Psoas muscle (tissue), 8 donors: Measurements from ENCODE around the gene PVRIG. TPM values are rescaled to one million over a fixed set of nuclear protein-coding genes. Genes with fewer than 3 reads are reported as not detected.
"Not testable (repeated sequence)": the region's sequence is repeated elsewhere in the genome, so short reads cannot be mapped to it uniquely, and the experiment has no call there.

Source experiments
- ATAC-seq, 4 donors: fragments of 200-7000 bp; cut with Tn5 transposase; one replicate each; pipeline ENCODE4 v1.9.1; 2020; ENCODE audit warnings: moderate library complexity in 3 of 4, mild to moderate bottlenecking in 2 of 4
- DNase-seq, 2 donors: peaks; one replicate each; pipeline ENCODE4 v3.0.0-alpha.2; 2020
- H3K27ac ChIP-seq: fragments of 200-600 bp; one replicate; pipeline ENCODE4 v1.8.0; 2022
- H3K27me3 ChIP-seq, 3 donors: fragments of 200-600 bp in 1 of 3; one replicate each; pipeline versions ENCODE4 v1.6.1 to v1.8.0; 2013 to 2022; ENCODE audit warnings: low read length in 2 of 3, mild to moderate bottlenecking in 2 of 3, moderate library complexity in 1 of 3; ENCODE audit not compliant: insufficient read depth in 3 of 3
- H3K36me3 ChIP-seq, 2 donors: fragments of 200-600 bp in 1 of 2; one replicate each; pipeline versions ENCODE4 v1.6.1 to v1.8.0; 2013 to 2022; ENCODE audit warnings: low read depth in 1 of 2, mild to moderate bottlenecking in 1 of 2, moderate library complexity in 1 of 2; ENCODE audit not compliant: insufficient read depth in 1 of 2
- H3K4me1 ChIP-seq: fragments of 200-600 bp; one replicate; pipeline ENCODE4 v1.8.0; 2022
- H3K4me3 ChIP-seq: fragments of 200-600 bp; one replicate; pipeline ENCODE4 v1.8.0; 2022; ENCODE audit warnings: mild to moderate bottlenecking
- H3K9me3 ChIP-seq: fragments of 200-600 bp; one replicate; pipeline ENCODE4 v1.8.0; 2022
- WGBS, 3 donors: extraction: QIAGEN DNeasy Blood & Tissue Kit; methylation state at CpG; one replicate each; pipeline versions ENCODE4 v1.1.6 to v1.1.7; 2013; 5-methylcytosine and 5-hydroxymethylcytosine counted together
- intact Hi-C, 2 donors: fragments of 100-400 bp; cut with DNase I; formaldehyde crosslinking; loops; one replicate each; pipeline versions ENCODE4 v1.11.0 to v1.14.2; 2022
- polyA plus RNA-seq, 3 donors: library from polyadenylated mRNA; stranded (reverse); fragments of 200-250 nt; gene quantifications; one replicate each; pipeline ENCODE4 v1.2.3, GENCODE V29; 2013
- total RNA-seq, 4 donors: library from RNA; stranded (reverse); fragmentation: NEBNext Ultra II Directional in 2 of 4; extraction: Animal tissue kit (Norgen Biotek cat#: 25700) in 2 of 4; gene quantifications; one replicate each; pipeline versions ENCODE4 v1.2.1 to v1.2.4, GENCODE V29; 2021 to 2023
- TF ChIP-seq, protein P1 (sequence below): fragments of 200-600 bp; IDR thresholded peaks from one replicate; pipeline ENCODE4 v1.8.0; 2022; ENCODE audit warnings: antibody characterized with exemption
- donor health status: healthy with polysubstance abuse.
- donor health status: DM: no; HTN: no; CAD: no; lungs with moderate emphysema.
- donor health status: Bipolar disorder and iron deficiency.
- donor health status: healthy.
- donor health status: DM: yes; HTN: yes; CAD: no.
- donor health status: DM: no; HTN: no; CAD: no.
- donor health status: DM: no; HTN: no; CAD: no.
- donor health status: DM: yes; HTN: yes; CAD: no.

The PVRIG gene
- total and polyA plus RNA-seq, 7 donors, result 0.05 to 0.61 (median 0.10) TPM; not detected in 3

DNA sequence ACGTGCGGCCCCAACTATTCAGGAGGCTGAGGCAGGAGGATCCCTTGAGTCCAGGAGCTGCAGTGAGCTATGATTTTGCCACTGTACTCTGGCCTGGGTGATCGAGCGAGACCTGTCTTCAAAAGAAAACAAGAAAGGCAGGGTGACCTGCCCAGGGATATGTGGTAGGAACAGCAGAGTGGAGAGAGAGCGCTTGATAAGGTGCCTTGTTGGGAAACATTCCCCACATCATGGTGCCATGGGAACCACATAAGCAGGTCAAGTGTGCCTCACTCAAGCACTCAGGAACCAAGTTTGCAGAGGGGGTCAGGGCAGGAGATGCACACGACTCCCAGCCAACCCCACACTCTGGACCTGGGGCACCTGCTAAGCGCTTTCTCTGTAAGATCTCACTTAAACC, 37.3 kb downstream of the PVRIG start:
- peaks cover 0 to 8% of the 10 kb centered on the region in 2 donors for H3K36me3 ChIP-seq
- intact Hi-C loops, result no loop called here
- TF ChIP-seq, protein P1, sequence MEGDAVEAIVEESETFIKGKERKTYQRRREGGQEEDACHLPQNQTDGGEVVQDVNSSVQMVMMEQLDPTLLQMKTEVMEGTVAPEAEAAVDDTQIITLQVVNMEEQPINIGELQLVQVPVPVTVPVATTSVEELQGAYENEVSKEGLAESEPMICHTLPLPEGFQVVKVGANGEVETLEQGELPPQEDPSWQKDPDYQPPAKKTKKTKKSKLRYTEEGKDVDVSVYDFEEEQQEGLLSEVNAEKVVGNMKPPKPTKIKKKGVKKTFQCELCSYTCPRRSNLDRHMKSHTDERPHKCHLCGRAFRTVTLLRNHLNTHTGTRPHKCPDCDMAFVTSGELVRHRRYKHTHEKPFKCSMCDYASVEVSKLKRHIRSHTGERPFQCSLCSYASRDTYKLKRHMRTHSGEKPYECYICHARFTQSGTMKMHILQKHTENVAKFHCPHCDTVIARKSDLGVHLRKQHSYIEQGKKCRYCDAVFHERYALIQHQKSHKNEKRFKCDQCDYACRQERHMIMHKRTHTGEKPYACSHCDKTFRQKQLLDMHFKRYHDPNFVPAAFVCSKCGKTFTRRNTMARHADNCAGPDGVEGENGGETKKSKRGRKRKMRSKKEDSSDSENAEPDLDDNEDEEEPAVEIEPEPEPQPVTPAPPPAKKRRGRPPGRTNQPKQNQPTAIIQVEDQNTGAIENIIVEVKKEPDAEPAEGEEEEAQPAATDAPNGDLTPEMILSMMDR, result no peak
- ATAC-seq (no peak), DNase-seq (no peak)
- H3K4me1 ChIP-seq, result peaks cover 11% of the 10 kb centered on the region
- 92 to 94% (median 93%) methylated on average over 7 of the region's 7 CpGs for WGBS, 3 donors
- no peaks in the 10 kb centered on the region for H3K9me3 ChIP-seq
- peak overlapping the region; percentile 1 for H3K27ac ChIP-seq
- no peaks in the 10 kb centered on the region for H3K27me3 ChIP-seq
- H3K4me3 ChIP-seq, result no peak overlapping the region

DNA sequence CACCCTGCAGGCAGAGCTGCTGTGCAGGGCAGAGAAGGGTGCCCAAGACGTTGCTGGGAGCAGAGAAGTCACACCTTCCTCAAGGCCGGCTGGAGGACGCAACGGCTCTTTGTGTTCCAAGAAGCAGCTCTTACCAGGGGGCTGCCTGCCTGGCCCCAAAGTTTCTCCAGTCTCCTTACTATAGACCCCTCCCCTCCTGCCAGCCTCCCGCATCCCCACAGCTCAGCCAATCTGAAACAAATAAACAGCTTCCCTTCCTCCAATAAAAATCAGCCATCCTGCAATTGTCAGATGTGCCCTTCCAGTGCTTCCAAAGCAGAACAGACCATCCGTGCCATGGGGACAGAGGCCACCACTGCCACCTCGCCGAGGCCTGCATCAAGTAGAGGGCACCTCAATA, 40.2 kb downstream of the PVRIG start:
- H3K4me3 ChIP-seq, H3K4me1 ChIP-seq, H3K27me3 ChIP-seq, H3K9me3 ChIP-seq, DNase-seq, H3K27ac ChIP-seq, intact Hi-C loops: not testable (repeated sequence)
- peak in 1 of 4 donors; percentile 16 for ATAC-seq
- 54 to 78% (median 70%) methylated on average over 8 of the region's 8 CpGs for WGBS, 3 donors
- peaks cover 3 to 13% of the 10 kb centered on the region in 2 donors for H3K36me3 ChIP-seq

DNA sequence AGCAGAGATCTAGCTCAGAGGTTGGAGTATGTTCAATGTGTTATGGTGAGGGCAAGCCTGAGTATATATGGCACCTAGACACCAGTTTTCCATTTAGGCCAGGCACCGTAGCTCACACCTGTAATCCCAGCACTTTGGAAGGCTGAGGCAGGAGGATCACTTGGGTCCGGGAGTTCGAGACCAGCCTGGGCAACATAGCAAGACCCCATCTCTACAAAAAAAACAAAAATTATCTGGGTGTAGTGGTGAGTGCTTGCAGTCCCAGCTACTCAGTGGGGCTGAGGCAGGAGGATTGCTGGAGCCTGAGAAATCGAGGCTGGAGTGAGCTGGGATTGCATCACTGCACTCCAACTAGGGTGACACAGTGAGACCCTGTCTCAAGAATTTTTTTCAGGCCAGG, 43.1 kb downstream of the PVRIG start:
- H3K27ac ChIP-seq, H3K9me3 ChIP-seq, H3K27me3 ChIP-seq, DNase-seq, ATAC-seq, intact Hi-C loops, H3K4me3 ChIP-seq: not testable (repeated sequence)
- peaks cover 28% of the 10 kb centered on the region for H3K4me1 ChIP-seq
- peaks cover 3 to 19% of the 10 kb centered on the region in 2 donors for H3K36me3 ChIP-seq
- 91 to 97% (median 94%) methylated on average over 4 of the region's 4 CpGs for WGBS, 3 donors

DNA sequence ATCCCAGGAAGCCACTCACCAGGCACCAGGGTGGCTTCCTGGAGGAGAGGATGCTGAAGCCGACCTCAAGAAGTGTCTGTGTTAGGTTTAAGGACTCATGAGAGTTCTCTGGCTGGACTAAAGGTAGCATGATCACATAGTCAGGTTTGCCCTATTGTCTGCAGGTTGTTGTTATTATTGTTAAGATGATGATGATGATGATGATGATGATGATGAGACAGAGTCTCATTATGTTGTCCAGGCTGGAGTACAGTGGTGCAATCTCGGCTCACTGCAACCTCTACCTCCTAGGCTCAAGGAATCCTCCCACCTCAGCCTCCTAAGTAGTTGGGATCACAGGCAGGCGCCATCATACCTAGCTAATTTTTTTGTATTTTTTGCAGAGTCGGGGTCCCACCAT, 44.5 kb downstream of the PVRIG start:
- intact Hi-C loops, DNase-seq, ATAC-seq, H3K27me3 ChIP-seq, H3K4me3 ChIP-seq, H3K9me3 ChIP-seq: not testable (repeated sequence)
- peaks cover 3 to 20% of the 10 kb centered on the region in 2 donors for H3K36me3 ChIP-seq
- peak overlapping the region; percentile 10 for H3K27ac ChIP-seq
- H3K4me1 ChIP-seq, result peaks cover 31% of the 10 kb centered on the region
- 93 to 100% (median 94%) methylated on average over 4 of the region's 4 CpGs for WGBS, 3 donors

DNA sequence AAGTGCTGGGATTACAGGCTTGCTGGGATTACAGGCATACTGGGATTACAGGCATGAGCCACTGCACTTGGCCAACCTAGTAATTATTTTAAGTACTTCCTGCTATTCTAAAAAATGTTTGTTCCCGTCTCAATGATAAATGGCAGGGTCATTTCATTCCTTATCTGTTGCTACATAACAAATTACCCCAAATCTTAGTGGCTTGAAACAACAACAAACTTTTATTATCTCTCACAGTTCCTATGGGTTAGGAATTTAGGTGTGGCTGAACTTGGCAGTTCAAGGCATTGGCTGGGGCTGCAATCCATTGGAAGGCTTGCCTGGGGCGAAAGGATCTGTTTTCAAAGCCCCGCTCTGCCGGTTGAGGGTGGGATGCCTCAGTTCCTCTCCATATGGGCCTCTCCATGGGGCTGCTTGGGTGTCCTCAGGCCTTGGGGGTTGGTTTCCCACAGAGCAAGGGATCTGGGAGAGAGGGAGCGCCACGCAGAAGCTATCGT, 45.0 kb downstream of the PVRIG start:
- H3K9me3 ChIP-seq, ATAC-seq, H3K4me3 ChIP-seq, H3K27me3 ChIP-seq, DNase-seq, intact Hi-C loops: not testable (repeated sequence)
- peaks cover 35% of the 10 kb centered on the region for H3K4me1 ChIP-seq
- H3K27ac ChIP-seq, result peak overlapping the region; percentile 63
- WGBS, 3 donors, result 70 to 81% (median 77%) methylated on average over 7 of the region's 7 CpGs
- peaks cover 3 to 20% of the 10 kb centered on the region in 2 donors for H3K36me3 ChIP-seq

DNA sequence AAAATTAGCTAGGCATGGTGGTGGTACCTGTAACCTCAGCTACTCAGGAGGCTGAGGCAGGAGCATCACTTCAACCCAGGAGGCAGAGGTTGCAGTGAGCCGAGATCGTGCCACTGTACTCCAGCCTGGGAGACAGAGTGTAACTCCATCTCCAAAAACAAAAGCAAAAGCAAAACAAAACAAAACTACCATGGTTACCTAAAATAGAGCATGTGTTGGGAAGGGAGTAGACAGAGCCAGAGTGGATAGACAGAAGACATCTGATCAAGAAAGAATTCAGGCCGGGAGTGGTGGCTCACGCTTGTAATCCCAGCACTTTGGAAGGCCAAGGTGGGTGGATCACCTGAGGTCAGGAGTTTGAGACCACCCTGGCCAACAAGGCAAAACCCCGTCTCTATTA, 46.1 kb downstream of the PVRIG start:
- peaks cover 35% of the 10 kb centered on the region for H3K4me1 ChIP-seq
- peak overlapping the region; percentile 36 for H3K4me3 ChIP-seq
- H3K9me3 ChIP-seq, H3K27me3 ChIP-seq, DNase-seq: not testable (repeated sequence)
- WGBS, 3 donors, result 32 to 41% (median 35%) methylated on average over 5 of the region's 5 CpGs
- intact Hi-C loops, result loop anchor here in 1 of 2 donors (1.0 kb wide), 1 partner anchor 17 kb away; no protein-coding TSS in a partner anchor
- ATAC-seq, result peak in 2 of 4 donors; percentile 10 to 21
- H3K36me3 ChIP-seq, result peaks cover 3 to 20% of the 10 kb centered on the region in 2 donors
- H3K27ac ChIP-seq, result peak overlapping the region; percentile 63

DNA sequence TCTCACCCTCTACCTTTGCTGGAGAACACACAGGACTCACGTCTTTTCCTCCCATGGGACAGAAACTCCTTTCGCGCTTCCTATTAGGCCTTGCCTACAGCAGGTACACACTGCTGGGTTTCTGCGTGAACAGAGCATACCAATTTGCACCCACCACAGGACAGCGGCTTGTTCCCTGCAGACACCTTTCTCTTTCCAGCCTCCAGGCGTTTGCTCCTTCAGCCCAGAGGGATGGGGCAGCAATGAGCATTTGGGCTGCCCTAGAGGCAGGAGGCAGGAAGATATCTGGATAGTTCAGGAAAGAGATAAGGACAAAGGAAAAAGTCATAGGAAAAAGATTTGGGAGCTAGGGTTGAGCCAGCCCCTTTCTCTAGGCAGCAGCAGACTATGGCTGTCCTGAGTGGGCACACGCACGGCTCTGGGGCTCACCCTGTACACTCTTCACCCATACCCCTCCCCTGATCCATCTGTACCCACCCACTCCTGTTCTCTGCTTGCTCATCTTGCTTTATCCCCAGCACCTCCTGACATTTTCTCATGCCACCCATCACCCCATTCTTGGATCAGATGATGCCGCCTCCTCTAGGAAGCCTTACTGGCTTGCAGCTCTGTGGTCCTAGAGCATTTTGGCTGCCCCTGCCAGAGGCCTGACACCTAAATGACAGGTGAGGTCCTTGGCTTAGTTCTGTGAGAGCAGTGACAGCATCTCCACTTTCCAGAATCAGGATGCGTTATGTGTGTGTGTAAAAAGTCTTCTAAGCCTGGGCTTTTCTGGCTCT, 47.0 kb downstream of the PVRIG start:
- H3K4me1 ChIP-seq, result peaks cover 34% of the 10 kb centered on the region
- H3K27ac ChIP-seq, result peak overlapping the region; percentile 91
- intact Hi-C loops, result loop anchor here in 1 of 2 donors (1.0 kb wide), 1 partner anchor 17 kb away; no protein-coding TSS in a partner anchor
- TF ChIP-seq, protein P1, result no peak
- no peaks in the 10 kb centered on the region for H3K9me3 ChIP-seq
- 74 to 84% (median 78%) methylated on average over 10 of the region's 10 CpGs for WGBS, 3 donors
- DNase-seq (no peak), ATAC-seq (no peak)
- H3K27me3 ChIP-seq, result no peaks in the 10 kb centered on the region
- peak overlapping the region; percentile 36 for H3K4me3 ChIP-seq
- peaks cover 3 to 19% of the 10 kb centered on the region in 2 donors for H3K36me3 ChIP-seq
